ENCODE data around the gene ETV3.

DNA sequence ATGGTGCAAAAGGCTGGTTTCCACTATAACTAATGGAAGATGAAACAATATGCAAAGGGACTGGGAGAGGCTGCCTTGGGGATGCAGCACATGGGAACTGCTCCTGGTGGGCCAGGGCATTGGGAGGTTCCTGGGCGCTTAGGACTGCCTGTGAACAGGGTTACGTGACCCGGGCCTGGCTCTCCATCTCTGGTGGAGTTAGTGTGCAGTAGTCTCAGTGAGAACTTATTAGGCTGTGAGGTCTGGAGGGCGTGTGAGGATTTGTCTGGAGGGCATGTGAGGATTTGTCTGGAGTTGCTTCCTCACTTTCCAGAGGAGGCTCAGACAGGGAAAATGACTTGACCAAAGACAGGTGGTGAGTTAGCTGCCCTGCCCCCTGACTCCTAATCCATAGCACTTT, 37.0 kb downstream of the ETV3 start:
- TF ChIP-seq, protein P1, sequence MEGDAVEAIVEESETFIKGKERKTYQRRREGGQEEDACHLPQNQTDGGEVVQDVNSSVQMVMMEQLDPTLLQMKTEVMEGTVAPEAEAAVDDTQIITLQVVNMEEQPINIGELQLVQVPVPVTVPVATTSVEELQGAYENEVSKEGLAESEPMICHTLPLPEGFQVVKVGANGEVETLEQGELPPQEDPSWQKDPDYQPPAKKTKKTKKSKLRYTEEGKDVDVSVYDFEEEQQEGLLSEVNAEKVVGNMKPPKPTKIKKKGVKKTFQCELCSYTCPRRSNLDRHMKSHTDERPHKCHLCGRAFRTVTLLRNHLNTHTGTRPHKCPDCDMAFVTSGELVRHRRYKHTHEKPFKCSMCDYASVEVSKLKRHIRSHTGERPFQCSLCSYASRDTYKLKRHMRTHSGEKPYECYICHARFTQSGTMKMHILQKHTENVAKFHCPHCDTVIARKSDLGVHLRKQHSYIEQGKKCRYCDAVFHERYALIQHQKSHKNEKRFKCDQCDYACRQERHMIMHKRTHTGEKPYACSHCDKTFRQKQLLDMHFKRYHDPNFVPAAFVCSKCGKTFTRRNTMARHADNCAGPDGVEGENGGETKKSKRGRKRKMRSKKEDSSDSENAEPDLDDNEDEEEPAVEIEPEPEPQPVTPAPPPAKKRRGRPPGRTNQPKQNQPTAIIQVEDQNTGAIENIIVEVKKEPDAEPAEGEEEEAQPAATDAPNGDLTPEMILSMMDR (IDR thresholded peaks at IDR 0.05): no peak
- no peak for TF ChIP-seq ZFX (IDR thresholded peaks at IDR 0.05; ENCODE audit: borderline replicate concordance)

Measured in 22Rv1 (cell line).